Measurements from ENCODE around the gene HOMER2.

DNA sequence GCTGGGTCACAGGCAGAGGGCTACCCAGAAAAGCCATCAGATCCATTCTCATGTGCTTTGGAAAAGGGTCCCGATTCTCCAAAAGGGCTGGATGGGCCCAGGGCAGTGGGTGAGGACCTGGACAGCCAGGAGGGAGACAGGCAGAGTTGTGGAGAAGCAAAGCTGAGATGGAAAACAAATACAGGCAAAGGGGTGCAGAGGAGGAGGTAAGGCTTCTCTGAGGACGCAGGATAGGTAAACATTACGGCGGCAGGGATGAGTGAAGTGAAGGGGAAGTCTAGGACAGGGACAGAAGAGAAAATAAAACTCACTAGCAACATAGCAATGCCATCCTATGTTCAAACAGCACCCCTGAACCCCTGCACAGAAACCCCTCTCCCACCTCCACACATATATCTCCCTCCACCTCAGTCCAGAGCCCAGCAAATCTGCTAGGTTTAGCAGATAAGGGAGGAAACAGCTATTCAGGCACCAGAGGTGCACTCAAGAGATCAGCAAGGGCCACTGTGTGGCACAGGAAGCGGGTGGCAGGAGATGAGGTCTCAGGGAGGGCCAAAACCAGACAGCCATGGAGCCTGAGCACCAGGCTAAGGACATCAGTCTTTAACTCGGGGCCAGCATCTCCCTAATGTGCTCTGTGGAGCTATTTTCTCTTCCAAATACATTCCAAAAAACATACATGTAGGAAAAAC is 51.3 kb downstream of the HOMER2 start:
- TF ChIP-seq, protein P1, sequence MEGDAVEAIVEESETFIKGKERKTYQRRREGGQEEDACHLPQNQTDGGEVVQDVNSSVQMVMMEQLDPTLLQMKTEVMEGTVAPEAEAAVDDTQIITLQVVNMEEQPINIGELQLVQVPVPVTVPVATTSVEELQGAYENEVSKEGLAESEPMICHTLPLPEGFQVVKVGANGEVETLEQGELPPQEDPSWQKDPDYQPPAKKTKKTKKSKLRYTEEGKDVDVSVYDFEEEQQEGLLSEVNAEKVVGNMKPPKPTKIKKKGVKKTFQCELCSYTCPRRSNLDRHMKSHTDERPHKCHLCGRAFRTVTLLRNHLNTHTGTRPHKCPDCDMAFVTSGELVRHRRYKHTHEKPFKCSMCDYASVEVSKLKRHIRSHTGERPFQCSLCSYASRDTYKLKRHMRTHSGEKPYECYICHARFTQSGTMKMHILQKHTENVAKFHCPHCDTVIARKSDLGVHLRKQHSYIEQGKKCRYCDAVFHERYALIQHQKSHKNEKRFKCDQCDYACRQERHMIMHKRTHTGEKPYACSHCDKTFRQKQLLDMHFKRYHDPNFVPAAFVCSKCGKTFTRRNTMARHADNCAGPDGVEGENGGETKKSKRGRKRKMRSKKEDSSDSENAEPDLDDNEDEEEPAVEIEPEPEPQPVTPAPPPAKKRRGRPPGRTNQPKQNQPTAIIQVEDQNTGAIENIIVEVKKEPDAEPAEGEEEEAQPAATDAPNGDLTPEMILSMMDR (IDR thresholded peaks at IDR 0.05), result no peak
- TF ChIP-seq POLR2A (IDR thresholded peaks at IDR 0.05) (no peak), POLR2AphosphoS5 (IDR thresholded peaks at IDR 0.05) (no peak)

All from stomach (tissue), 4 donors.